GM23248 (cell line): Measurements from ENCODE around the gene KRTCAP3.

Experiments used
- EZH2 ChIP-seq: fragments of 200-600 bp; sonication (generic); IDR thresholded peaks from 2 replicates; pipeline ENCODE4 v1.6.1; 2018; ENCODE audit warnings: antibody characterized with exemption, mild to moderate bottlenecking; ENCODE audit not compliant: insufficient read depth, poor library complexity, severe bottlenecking
- EZH2phosphoT487 ChIP-seq: fragments of 200-600 bp; sonication (generic); IDR thresholded peaks from 2 replicates; pipeline ENCODE4 v1.6.1; 2018; ENCODE audit warnings: antibody characterized with exemption, moderate library complexity, mild to moderate bottlenecking, low read depth; ENCODE audit not compliant: insufficient read depth

DNA sequence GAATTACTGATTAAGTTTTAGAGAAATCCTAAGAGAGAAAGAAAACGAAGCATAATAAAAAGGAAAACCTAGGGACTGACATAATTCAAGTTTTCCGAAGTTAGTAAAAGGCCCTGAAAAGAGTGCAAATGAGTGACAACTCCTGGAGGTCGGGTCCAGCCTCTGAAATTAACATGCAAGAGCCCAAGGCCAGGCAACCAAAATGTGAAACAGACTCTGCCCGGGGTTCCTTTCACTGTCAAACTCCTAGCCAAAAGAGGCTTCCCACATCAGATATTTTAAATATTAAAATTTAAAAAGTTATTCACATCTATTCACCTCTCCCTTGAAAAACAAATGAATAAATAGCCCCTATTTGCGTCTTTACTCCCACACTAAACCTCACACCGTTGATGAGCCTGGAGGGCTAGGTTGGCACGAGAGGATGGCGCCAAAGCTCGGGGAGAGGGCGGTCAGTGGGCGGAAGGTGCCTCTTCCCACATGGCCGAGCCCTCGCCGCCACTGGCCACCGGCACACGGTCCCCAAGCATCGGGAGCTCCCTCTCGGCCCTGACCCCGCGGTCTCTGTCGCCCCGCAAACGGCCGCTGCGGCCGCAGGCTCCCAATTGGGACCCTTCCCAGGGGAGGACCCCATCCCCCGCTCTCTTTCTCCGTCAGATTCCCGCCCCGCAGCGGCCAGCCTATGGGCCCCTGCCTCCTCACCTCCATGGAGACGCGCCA lies 33.4 kb upstream of the KRTCAP3 start:
- TF ChIP-seq EZH2 (no peak), EZH2phosphoT487 (no peak)
